NOMO-1 (cell line): ENCODE results near the gene EIF4ENIF1.
"Not testable (repeated sequence)": the region's sequence is repeated elsewhere in the genome, so short reads cannot be mapped to it uniquely, and the experiment has no call there.

ENCODE experiments used
- DNase-seq, 2 experiments: peaks; one replicate each; lab custom pipeline; 2025; ENCODE audit not compliant: unreplicated experiment in 2 of 2; lab: John Stamatoyannopoulos, UW

EIF4ENIF1 gene

DNA sequence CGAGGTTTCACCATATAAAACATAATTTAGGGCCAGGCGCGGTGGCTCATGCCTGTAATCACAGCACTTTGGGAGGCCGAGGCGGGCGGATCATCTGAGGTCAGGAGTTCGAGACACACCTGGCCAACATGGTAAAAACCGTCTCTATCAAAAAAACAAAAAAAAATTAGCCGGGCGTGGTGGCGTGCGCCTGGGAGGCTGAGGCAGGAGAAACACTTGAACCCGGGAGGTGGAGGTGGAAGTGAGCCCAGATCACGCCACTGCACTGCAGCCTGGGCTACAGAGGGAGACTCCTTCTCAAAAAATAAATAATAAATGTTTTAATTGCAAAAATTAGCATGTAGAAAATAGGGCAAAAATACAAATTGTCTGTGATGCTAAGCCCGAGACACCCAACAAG is 5.7 kb upstream of the EIF4ENIF1 start:
- DNase-seq, result no peak

DNA sequence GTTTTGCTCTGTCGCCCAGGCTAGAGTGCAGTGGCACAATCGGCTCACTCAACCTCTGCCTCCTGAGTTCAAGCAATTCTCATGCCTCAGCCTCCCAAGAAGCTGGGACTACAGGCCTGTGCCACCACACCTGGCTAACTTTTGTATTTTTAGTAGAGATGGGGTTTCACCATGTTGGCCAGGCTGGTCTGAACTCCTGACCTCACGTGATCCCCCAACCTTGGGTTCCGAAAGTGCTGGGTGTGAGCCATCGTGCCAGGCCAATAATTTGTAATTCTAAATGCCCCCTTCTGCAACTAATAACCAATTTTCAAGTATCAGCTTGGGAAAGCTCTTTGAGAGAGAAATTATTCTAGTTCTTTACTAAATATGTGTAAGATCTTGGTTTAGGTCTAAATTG is 3.7 kb upstream of the EIF4ENIF1 start:
- not testable (repeated sequence) for DNase-seq

DNA sequence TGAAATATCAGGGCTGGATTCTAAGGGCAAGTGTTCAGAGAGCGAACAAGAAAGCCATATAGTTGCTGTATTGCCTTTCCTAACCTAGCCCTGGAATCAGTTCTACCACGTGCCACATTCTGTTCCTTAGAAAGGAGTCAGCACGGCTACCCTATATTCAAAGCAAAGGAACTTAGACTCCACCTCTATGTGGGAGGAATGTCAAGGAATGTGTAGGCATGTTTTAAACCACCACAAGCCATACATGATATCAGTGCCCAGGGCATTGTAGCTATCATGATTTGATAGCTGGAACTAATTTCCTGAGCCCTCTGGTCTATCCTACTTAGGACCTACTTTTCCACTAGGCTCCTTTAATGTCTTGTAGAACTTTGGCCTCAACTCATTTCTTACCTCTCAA is 2.5 kb upstream of the EIF4ENIF1 start:
- no peak for DNase-seq

DNA sequence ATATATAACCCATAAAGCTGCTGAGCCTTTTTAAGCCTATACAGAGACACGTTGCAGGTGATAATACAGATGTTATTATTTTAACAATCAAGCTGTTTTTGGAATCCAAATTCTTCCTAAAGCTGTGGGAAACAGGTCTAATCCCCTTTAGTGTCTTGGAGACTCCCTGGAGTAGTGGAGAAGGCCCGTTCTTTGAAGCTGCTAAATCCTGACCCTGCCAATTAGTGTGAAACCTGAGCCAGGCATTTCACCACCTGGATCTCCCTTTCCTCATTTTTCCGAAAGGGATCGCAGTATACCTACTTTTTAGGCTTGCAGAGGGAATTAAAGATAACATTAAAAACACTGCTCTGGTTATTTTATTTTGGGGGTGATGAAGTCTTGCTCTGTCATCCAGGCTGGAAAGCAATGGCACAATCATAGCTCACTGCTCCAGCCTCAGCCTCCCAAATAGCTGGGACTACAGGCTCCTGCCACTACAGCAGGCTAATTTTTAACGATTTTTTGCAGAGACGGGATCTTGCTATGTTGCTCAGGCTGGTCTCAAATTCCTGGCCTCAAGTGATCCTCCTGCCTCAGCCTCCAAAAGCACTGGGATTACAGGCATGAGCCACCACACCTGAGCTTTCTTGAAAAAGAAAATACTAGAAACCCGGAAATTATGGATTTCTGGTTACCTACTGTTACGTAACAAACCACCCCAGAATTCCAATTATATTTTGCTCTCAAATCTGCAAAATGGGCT is 1.7 kb upstream of the EIF4ENIF1 start:
- no peak for DNase-seq

DNA sequence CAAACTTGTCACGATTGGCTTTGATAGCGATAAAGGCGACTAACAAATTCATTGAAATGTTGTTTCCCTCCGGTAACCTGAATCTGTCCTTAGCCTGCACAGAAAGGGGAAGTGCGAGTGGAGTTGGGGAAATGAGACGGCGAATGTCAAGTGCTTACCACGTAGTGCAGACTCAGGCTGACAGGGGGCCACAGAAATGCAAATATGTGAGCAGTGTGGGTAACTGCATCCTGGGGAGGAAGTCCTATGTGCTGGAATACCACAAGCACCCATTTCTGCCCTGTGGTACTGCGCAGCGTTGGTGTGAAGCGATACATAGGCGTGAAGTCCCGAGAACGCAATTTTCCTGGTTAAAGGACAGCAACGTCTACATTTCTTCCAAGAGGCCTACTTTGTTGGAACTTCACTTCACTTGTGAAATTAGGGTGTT is 869 bp upstream of the EIF4ENIF1 start:
- peak; percentile 86 to 94 for DNase-seq

DNA sequence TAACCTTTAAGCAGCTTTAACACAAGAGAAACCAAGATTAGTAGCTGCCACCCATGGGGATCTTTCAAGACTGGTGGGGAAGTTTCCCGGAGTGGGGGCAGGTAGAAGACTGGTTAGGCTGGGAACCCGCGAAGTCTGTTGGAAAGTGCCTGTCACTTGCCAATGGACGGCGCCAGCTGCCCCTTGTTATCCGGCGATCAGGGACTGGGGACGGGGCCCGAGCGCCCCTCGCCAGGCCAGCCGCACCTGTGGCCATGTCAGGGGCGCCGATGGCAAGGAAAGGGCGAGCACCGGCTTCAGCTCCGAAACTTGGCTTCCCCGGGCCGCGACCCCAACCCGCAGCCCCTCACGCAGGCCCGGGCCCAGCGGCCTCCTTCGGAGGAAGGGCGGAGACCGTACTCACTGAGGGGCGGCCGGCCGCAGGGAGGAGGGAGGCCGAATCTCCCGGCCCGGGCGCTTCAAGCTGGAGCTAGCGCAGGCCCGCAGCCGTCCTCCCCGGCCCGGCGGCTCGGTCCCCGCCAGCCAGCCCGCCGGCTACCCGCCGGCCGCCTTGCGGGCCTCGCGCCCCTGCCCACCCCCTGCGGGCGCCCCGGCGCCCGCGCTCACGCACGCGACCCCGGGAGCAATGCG is 539 bp downstream of the EIF4ENIF1 start:
- DNase-seq, result peak in 1 of 2 experiments; percentile 7

DNA sequence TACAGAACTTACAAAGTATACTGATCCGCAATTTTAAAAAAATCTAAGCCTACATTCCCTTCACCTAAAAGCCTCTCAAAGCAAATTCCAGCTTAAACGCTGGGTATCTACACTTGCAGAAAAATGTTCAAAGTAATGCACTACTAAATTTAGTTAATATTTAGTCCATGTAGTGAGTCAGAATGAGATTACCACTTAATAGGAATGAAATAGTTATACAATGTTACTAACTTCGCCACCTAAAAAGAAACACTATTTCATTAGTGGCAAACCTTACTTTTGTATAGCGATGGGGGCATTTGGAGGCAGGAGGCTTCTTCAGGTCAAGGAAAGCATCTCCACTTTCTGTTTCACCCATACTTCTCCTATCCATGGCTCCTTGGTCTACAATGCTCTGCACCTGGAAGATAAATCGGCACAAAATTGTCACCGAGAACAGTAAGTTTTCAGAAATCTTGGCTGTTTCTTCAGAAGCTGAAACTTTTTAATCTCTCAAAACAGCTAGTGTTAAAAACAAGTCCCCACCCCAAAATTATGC is 1.2 kb downstream of the EIF4ENIF1 start:
- DNase-seq, result peak in 1 of 2 experiments; percentile 6

DNA sequence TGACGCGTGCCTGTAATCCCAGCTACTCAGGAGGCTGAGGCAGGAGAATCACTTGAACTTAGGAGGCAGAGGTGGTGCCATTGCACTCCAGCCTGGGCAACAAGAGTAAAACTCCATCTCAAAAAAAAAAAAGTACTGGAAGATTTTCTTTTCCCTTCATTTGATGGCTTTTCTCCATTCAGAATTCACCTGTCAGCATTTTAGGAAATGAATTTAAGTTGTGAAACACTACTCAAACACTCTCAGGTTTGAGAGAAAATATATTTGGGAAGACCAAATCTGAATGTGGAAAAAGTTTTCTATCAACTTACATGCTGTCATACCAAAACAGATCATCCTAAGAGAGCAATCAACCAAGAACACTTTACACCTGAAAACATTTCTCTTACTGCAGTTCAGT is 2.7 kb downstream of the EIF4ENIF1 start:
- no peak for DNase-seq

DNA sequence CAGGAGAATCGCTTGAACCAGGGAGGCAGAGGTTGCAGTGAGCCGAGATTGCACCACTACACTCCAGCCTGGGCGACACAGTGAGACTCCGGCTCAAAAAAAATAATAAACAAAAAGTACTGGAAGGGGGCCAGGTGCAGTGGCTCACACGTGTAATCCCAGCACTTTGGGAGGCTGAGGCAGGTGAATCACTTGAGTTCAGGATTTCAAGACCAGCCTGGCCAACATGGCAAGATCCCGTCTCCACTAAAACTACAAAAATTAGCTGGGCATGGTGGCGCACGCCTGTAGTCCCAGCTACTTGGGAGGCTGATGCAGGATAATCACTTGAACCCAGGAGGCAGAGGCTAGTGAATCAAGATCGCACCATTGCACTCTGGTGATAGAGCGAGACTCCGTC is 3.3 kb downstream of the EIF4ENIF1 start:
- not testable (repeated sequence) for DNase-seq

DNA sequence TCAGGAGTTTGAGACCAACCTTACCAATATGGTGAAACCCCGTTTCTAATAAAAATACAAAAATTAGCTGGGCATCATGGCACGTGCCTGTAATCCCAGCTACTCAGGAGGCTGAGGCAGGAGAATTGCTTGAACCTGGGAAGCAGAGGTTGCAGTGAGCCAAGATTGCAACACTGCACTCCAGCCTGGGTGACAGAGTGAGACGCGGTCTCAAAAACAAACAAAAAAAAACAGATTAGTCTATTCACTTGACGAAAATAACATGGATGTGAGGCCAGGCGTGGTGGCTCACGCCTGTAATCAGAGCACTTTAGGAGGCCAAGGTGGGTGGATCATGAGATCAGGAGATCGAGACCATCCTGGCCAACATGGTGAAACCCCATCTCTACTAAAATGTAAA is 7.2 kb downstream of the EIF4ENIF1 start:
- DNase-seq, result not testable (repeated sequence)

DNA sequence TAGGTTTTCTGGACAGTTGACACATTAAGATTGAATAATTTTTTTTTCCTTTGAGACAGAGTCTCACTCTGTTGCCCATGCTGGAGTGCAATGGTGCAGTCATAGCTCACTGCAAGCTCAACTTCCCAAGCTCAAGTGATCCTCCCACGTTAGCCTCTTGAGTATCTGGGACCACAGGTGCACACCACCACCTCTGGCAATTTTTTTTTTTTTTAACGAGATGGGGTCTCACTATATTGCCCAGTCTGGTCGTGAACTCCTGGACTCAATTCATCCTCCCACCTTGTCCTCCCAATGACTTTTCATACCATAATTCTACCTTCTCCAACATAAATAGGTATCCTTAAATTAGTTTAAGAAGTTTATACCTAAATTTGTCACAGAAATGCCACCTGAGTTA is 8.5 kb downstream of the EIF4ENIF1 start:
- no peak for DNase-seq

DNA sequence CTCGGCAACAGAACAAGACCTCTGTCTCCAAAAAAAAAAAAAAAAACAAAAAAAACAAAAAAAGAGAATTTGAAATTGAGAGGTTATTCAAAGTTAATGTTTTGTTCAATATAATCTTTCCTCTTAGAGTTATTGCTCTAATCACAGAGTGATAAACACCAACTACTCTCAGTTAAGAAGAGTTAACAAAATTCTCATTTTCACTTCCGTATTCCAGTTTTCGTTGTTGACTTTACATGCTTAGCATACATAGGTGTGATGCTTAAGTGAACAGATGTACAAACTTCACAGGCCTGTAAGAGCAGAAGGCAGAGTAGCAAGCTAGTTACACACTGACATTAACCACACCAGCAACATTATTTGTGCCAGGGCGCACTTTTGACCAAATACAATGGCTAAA is 12.3 kb downstream of the EIF4ENIF1 start:
- DNase-seq, result peak; percentile 5 to 27

DNA sequence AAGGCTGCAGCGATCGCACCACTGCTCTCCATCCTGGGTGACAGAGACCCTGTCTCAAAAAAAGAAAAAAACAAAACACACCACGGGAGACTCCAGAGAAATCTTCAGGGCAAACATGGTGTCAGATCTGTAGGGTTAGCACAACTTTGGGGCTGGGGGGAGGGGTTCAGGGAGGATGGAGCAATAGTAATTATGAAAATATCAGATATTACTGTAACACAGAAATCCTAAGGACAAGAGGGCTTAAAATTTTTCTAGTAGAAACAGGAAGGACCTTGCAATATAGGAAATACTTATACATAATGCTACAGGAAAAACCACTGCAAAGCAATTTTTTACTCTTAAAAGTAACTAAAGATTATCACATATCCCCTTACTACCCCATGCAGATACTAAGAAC is 13.8 kb downstream of the EIF4ENIF1 start:
- no peak for DNase-seq

DNA sequence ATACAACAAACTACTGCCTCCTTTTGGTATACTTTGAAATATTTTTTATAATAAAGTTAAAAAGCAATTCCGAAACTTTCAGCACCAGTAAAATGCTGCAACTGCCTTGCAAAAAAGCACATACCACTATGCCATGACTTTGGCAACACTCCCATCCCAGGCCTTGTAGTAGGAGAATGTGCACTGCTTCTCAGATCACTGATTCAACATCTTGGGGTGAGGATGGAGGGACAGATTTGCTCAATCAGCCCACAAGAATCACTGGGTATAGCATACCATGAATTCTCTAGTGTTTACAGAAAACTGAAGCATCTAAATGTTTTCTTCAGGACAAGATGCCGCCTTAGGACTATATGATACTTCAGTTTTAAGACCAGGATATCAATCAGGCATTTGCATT is 14.9 kb downstream of the EIF4ENIF1 start:
- DNase-seq, result no peak

DNA sequence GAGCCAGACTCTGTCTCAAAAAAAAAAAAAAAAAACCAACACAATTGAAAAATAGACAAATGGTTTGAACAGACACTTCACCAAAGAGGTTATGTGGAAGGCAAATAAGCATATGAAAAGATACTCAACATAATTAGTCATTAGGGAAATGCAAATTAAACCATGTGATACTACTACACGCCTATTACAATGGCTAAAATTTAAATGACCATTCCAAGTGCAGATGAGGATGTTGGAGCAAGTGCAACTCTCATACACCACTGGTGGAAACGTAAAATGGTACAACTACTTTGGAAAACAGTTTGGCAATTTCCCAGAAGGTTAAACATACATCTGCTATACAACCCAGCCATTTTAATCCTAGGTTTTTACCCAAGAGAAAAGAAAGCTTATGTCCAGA is 24.3 kb downstream of the EIF4ENIF1 start:
- DNase-seq, result no peak

DNA sequence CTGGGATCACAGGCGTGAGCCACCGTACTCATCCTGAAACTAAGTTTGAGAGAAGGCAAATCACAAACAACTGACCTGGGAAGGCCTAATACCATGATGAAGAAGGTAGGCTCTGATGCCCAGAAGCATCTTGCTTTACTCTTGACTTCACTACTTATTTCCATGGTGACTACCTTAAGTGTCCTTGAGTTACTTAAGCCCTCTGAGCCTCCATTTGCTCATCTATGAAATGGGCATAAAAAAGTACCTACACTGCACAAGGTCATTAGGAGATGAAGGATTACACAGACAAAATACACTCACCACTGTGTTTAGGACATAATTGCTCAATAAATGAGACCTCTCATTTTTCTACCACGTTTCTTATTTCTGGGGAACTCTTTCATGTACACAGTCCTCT is 27.9 kb downstream of the EIF4ENIF1 start:
- no peak for DNase-seq

DNA sequence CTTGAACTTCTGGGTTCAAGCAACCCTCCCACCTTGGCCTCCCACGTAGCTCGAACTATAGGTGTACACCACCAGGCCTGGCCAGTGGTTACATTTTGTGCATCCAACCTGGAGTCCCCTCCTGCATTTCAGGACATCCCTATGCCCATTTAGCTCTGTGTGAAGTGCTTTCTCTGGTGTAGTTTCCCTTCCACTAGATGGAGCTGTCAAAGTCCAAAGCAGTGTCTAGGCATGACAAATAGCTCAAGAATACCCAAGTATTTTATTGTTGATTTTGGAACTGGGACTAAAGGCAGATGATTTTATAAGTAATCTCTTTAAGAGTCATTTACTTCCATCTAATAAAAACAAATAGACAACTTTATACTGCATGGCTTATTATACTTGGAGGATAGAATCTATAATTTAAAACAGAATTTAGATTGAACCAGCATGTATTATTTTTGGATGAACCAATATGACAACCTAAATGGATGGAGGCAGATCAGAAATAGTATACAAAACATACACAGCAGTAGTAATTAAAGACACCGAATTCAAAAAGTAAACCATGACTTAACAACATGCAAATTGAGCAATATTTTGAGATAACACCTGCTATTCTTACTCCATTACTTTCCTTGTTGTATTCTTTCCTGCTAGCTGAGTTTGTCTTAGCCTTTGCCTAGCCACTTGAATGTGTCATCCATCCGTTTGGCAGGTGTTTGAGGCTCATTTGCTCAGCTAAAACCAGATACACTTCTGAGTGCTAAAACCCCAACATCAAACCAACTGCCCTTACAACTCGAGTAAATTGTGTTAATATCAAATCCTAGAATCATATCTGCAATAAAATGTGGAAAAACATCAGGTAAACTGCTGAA is 37.7 kb downstream of the EIF4ENIF1 start:
- DNase-seq, result peak in 1 of 2 experiments; percentile 4

DNA sequence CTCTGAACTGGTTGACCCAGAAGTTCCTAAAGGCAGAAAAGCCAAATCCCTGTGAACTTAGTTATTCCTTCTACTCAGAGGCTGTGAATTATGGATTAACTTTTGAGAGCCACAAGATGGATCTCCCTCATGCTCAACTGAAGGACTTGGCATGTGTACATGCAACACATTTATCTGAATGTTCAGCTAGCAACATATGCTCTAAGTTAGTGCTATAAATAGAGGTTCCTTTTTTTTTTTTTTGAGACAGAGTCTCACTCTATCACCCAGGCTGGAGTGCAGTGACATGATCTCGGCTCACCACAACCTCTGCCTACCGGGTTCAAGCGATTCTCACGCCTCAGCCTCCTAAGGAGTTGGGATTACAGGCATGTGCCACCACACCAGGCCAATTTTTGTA is 40.1 kb downstream of the EIF4ENIF1 start:
- DNase-seq, result peak in 1 of 2 experiments; percentile 23

DNA sequence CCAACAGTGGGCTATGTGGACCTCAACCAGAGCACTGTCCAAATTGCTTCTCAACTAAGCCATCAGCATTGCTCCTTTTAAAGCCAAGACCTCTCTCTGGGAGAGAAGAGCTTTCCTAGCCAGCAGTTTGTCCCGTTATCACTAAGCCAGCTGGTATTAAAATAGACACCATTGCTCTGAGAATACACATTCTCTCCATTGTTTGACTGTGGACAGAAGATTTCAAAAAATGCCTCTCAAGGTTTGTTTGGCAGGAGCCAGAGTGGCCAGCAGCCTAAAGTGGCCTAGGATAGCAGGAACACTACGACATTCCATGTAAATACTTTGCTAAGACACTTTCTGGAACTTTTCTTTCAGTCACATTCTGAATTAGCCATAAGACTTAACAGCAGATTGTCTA is 41.3 kb downstream of the EIF4ENIF1 start:
- DNase-seq, result no peak

DNA sequence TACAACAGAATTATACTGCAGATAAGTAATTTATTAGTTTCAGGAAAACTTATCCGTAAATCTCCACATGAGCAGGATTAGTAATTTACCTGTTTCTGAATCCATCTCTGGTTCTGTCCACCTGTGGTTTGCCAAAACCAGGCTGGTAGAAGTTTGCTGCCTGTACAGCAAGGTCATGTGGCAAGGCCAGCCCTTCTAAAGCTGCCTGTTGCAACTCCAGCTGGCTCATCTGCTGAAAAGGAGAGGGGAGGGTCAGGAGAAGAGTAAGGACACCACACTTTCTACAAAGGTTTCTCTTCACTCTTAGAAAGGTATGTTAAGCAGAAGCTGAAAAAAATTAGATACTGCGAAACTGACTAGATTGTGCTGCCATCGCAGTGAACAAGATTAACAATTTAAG is 42.3 kb downstream of the EIF4ENIF1 start:
- no peak for DNase-seq

DNA sequence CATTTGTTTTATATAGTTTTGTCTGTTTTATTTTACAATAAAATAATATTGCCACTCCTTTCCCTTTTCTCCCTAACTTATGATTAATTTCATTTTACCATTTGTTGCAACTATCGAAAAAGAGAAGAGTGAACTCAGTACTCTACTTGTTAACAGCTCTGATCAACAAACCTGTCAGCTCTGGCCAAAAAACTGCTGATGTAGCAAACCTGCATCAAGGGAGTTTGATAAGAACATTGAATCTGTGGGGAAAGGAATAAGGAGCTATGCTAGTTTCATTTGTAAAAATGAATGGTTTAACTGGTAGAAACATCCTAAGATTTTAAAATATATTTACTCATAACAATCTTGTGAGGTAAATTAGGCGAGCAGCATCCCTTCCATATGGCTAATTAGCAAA is 42.9 kb downstream of the EIF4ENIF1 start:
- DNase-seq, result no peak
